Glomerular endothelial cell (primary cell): Measurements from ENCODE around the gene MFSD6. TPM values are rescaled to one million over a fixed set of nuclear protein-coding genes. Genes with fewer than 3 reads are reported as not detected.

ENCODE experiments used
- DNase-seq: peaks from one replicate; pipeline ENCODE4 v3.0.0-alpha.2; 2011; ENCODE audit warnings: low read depth, low spot score; ENCODE audit errors: extremely low read depth
- total RNA-seq: library from RNA; depleted of rRNA; stranded (reverse); fragments of >200 nt; gene quantifications from 2 replicates; pipeline ENCODE4 v1.2.3, GENCODE V29; 2015

MFSD6 gene
- total RNA-seq, 1 donor from 2014 or later, result 12.4 TPM

GRCh38 chr2:190435031-190435670 is 27.0 kb downstream of the MFSD6 start:
- DNase-seq, result no peak

DNA sequence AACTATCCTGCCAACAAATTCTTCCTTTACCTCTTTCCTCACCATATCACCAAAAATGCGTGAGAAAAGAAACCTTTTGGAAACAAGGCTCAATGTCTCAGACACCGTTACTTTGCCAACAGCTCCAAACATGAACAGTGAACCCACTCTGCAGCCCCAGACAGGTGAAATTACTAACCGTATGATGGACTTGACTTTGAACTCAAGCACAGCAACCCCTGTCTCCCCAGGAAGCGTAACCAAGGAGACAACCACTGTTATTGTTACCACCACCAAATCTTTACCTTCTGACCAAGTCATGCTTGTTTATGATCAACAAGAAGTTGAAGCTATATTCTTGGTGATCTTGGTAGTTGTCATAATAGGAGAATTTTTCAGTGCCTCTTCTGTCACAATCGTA is 28.4 kb downstream of the MFSD6 start:
- no peak for DNase-seq

- DNase-seq, result no peak
These were observed 32.0 kb downstream of the MFSD6 start for GRCh38 chr2:190440113-190440512.

GRCh38 chr2:190441564-190441963 is 33.4 kb downstream of the MFSD6 start:
- no peak for DNase-seq

DNA sequence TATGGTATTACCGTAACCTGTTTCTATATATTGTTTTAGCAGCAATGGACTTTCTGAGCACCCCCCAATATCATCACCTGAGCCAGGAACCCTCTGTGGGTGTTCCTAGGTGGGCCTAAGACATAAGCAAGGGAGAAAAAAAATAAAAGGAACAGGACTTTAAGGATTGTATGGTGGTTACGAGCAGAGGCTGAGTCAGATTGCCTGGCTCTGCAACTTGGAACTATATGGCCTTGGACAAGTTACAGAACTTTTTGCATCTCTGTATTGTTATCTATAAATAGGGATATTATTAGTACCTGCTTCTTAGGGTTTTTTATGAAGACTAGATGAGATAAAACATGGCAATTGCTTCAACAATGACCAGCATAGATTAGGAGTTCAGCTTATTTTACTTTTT is 34.9 kb downstream of the MFSD6 start:
- DNase-seq, result no peak

- DNase-seq, result no peak
These were observed 35.8 kb downstream of the MFSD6 start for GRCh38 chr2:190443778-190444481.

- no peak for DNase-seq
These were observed 36.8 kb downstream of the MFSD6 start for GRCh38 chr2:190444976-190445375.

DNA sequence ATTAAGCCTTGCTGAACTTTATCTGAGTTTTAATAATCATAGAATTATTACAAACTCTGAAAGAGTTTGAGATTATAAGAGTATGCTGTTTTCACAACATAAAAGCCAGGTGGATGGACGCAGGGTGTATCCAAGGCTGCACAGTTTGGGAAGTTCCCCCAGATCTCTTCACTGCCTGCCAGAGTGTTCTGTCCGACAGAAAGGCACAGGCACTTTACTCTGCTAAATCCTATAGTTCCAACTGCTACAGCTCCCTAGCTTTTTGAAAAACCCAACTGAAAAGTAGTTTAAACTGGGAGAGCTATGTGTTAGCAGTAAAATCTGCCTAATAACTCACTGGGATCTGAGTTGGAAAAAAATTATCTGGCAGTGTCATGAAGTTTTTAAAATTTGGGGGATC is 38.0 kb downstream of the MFSD6 start:
- DNase-seq, result no peak

GRCh38 chr2:190446750-190447516 is 38.8 kb downstream of the MFSD6 start:
- no peak for DNase-seq

DNA sequence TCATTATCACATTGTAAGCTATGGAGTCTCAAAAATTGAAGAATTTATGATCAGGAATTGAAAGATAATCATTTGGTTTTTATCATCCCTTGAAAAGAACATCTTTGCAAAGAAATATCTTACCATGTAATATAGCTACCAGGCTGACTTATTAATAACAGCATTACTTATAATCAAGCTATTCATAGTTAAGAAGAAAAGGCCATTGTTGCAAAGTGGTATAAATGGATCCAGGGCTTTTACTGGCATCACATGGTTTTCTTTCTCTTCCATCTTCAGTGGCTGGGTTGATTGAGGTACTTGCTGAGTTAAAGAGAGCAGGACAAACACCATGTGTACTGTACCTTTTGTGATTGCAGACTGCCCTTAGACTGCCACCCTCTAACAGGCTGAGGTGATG is 39.6 kb downstream of the MFSD6 start:
- no peak for DNase-seq

DNA sequence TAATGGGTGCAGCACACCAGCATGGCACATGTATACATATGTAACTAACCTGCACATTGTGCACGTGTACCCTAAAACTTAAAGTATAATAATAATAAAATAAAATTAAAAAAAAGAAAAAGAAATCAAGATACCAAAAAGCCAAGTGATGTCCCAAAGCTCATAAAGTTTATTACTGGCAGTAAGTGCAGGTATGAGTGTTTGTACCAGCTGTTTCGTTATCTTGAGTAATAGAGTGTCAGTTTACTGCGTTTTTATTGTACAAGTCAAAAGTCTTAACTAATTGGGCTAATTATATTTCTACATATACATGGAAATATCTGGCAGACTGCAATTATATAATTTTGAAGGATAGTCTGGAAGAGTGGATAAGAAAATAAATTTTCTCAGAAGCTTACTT is 41.8 kb downstream of the MFSD6 start:
- no peak for DNase-seq

DNA sequence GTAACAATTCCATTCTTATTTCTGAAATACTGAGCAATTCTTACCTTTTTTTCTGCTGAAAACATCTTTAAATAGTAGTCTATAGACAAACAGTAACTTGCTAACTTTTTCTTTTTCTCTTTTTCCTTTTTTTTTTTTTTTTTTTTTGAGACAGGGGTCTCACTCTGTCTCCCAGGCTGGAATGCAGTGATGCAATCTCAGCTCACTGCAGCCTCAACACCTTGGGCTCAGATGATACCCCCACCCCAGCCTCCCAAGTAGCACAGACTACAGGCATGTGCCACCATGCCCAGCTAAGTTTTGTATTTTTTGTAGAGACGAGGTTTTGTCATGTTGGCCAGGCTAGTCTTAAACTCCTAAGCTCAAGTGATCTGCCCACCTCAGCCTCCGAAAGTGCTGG is 42.2 kb downstream of the MFSD6 start:
- no peak for DNase-seq

DNA sequence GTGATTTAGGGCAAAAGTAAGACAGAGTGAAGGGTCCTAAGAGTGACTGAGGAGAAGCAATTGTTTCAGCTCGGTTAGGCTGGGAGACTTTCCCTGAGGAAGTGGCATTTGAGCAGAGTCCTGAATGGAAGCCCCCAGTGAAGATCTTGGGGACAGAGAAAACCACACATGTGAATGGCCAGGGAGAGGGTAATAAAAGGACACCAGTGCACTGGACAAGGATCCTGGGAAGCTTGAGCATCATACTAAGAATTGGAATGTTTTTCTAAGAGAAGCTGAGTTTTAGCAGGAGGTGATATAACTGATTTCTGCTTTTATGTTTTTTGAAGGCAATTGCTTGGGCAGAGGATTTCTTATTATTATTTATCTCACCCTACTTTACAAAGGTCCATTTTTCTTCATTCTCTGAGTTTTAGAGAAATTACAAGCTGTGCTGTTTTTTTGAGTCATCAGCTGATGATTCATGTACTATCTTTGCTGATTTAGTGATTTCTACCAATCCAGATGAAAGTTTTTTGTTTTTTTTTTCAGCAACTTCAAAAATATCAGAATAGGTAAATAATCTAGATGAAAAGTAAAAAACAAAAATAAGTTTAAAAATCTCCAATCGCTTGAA is 43.5 kb downstream of the MFSD6 start:
- DNase-seq, result no peak

- DNase-seq, result no peak
These were observed 44.3 kb downstream of the MFSD6 start for GRCh38 chr2:190452433-190452832.

GRCh38 chr2:190454795-190455194 is 46.6 kb downstream of the MFSD6 start:
- DNase-seq, result no peak

- no peak for DNase-seq
These were observed 47.4 kb downstream of the MFSD6 start for GRCh38 chr2:190455358-190456095.

GRCh38 chr2:190456833-190457232 is 48.7 kb downstream of the MFSD6 start:
- no peak for DNase-seq

DNA sequence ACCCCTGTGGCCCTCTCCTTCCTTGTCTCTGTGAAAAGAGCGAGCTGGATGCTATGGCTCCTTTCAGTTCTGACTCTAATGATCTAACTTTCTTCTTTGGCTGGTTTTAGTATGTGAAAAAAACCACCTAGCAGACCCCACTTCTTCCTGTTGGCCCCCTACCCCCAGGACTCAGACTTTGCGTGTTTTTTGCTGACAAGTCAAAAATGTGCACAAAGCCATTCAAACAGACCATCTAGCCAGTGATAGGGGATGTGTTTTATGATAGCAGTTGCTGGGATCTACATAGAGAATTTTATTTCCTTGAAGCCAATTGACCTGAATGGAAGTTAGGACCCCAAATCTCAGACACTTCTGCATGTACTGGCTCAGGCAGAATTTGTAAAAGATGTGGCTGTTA is 49.1 kb downstream of the MFSD6 start:
- DNase-seq, result no peak

DNA sequence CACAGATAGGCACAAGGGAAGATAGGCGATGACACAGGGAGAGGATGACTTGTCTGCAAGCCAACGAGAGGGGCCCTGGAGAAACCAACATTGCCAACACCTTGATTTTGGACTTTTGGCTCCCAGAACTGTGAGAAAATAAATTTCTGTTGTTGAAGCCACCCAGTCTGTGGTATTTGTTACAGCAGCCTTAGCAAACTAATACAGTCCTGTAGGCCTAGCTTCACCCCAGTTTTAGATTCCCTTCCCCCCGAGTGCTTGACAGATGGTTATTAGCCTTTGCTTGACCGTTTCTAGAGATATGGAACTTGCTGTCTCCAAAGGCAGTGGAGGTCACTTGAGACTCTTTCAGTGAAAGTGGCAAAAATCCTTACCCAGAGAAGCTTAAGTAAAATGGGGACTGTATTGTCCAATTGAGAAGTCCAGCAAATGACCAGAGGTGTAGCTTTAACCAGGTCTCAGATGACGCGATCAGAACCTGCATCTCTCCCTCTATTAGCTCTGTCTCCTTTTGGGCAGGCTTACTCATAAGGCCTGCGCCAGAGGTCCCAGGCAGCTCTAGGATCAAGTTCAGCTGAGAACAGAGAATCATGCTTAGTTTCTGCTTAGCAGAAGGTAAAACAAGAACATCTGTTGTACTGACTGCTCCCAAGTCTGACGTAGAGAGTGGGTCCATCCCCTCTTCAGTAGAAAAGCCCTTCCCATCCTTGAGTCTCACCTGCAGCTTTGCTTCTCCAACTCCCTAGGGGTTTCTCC is 50.4 kb downstream of the MFSD6 start:
- no peak for DNase-seq

DNA sequence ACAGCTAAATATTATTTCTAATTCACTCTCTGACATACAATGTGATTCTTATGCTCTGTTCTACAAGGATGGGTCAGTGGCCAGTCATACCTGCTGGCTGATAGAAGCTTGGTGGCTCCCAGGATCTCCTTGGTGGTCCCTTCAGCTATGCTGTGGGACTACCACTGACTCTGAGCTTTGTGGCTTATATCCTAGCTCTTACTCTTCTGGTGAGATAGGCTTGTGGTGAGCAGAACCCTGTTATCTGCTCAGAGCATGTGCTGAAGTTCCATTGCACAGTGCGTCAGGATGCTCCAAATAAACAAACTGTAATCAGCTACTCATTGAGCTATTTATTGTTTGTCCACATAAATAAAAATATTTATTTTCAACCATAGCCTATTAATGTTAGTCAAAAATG is 51.7 kb downstream of the MFSD6 start:
- DNase-seq, result no peak
